Cerebellar nuclear complex (tissue), 1 donor: ENCODE measurements around the gene LENG9.
"Not testable (repeated sequence)": the region's sequence is repeated elsewhere in the genome, so short reads cannot be mapped to it uniquely, and the experiment has no call there.

Source experiments
- DNase-seq, 2 experiments: peaks; one replicate each; lab custom pipeline; 2025; lab: John Stamatoyannopoulos, UW

Gene LENG9

DNA sequence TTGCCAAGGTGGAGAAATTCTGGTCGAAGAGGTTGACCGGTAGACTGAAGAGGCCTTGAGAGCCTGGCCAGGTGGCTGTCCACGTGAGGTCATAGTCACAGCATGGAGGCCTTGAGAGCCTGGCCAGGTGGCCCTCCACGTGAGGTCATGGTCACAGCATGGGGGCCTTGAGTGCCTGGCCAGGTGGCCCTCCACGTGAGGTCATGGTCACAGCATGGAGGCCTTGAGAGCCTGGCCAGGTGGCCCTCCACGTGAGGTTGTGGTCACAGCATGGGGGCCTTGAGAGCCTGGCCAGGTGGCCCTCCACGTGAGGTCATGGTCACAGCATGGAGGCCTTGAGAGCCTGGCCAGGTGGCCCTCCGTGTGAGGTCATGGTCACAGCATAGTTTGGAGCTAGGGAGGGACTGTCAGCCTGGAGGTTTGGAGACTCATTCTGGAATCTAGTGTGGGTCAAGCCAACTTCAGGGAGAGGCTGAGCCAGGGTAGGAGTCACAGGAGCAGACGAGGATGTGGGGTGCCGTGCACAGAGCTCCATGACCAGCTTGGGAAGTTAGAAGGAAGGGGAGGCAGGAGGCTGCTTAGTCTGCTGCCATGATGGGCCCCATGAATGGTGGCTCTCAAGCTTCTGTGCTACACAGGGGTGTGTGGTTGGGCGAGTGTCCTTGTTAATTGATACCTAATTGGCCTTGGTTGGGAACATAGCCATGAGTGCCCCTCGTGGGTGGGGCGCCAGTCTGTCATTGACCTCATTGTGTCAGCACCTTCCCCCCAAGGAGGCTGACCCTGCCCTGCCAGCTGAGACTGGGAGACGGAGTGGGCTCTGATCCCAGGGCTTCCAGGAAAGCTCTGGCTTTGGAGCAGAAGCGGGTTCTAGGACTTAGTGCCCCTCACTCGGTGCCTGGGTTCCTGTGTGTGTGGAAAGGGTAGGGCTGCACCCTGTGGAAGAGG, 4.0 kb downstream of the LENG9 start:
- DNase-seq = no peak

- DNase-seq = no peak
These were observed 4.8 kb downstream of the LENG9 start for GRCh38 chr19:54458648-54459281.

GRCh38 chr19:54457773-54458647, 5.6 kb downstream of the LENG9 start:
- DNase-seq = no peak

- DNase-seq = no peak
These were observed 6.9 kb downstream of the LENG9 start for GRCh38 chr19:54456423-54457373.

DNA sequence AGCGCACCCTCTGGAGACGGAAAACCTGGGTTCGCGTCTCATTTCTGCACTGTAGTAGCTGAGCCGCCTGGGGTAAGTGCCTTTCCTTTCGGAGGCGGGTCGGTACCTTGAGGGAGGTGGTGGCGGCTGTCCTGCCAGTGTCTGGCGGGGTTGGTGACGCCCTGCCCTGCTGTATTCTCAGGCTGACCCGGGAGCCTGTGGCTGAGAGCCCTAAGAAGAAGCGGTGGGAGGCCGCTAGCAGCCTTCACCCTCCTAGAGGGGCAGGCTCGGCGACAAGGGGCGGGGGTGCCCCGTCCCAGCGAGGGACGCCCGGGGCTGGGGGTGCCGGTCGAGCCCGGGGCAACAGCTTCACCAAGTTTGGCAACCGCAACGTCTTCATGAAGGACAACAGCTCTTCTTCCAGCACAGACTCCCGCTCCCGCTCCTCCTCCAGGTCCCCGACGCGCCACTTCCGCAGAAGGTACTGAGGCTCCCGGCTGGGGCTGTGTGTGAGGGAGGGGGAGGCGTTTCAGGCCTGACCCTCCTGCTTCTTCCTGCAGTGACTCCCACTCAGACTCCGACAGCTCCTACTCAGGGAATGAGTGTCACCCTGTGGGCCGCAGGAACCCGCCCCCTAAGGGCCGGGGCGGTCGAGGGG, 7.7 kb downstream of the LENG9 start:
- DNase-seq = no peak

DNA sequence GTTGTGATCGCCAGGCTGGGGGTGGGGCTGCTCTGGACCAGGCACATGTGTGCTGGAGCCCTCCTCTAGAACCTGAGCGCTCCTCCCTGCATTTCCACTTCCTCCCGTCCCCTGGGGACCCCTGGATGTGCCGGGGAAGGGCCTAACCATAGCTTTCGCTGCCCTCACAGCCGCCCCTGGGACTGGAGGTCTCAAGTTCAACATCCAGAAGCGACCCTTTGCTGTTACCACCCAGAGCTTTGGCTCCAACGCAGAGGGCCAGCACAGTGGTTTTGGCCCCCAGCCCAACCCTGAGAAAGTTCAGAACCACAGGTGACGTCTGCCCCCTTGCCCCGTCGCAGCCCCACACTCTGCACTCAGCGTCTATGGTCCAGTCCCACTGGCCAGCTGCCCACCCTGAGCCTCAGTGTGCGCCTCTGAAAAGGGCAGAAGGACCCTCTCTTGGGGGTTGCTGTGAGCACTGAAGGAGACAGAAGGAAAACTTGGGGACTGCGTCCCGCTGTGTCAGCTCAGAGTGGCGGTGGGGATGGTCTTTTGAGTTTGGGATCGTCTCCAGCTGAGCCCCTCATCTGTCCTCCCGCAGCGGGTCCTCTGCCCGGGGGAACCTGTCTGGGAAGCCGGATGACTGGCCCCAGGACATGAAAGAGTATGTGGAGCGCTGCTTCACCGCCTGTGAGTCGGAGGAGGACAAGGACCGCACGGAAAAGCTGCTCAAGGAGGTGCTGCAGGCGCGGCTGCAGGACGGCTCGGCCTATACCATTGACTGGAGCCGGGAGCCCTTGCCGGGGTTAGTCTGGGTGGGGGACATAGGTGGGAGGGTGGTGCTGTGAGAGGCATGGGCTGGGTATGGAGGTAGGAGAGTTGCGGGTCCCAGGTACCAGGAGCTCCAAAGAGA, 8.6 kb downstream of the LENG9 start:
- DNase-seq = no peak

DNA sequence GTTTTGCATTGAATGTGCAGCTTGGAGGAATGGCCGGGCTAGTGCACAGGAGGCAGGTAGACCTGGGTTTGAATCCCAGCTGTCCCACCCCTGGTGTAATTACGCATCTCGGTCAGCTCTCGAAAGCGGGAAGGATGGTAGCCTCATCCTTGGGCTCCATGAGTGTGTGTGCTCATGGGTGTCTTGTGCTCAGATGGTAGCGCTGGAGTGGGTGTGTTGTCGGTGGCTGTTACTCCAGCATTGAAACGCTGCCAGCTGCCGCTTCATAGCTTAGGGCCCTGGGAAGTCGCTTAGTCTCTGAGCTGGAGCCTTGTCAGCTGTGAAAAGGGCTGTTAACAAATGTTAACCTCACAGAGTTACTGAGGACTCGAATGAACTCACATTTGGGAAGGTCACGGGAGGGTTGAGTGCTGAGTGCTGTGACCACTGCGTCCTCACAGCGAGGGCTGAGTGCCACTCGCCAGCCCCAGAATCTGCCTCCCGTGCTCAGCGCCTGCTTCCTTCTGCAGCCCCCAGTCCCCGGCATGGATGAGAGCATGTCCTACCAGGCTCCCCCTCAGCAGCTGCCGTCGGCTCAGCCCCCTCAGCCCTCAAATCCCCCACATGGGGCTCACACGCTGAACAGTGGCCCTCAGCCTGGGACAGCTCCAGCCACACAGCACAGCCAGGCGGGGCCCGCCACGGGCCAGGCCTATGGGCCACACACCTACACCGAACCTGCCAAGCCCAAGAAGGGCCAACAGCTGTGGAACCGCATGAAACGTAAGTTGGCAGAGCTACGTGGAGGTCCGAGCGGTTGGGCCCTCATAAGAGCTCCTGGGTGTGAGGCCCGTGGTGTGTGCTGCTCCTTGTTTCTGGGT, 9.4 kb downstream of the LENG9 start:
- no peak for DNase-seq

- no peak for DNase-seq
These were observed 11.0 kb downstream of the LENG9 start for GRCh38 chr19:54452626-54453025.

- DNase-seq = no peak
These were observed 11.6 kb downstream of the LENG9 start for GRCh38 chr19:54451997-54452396.

DNA sequence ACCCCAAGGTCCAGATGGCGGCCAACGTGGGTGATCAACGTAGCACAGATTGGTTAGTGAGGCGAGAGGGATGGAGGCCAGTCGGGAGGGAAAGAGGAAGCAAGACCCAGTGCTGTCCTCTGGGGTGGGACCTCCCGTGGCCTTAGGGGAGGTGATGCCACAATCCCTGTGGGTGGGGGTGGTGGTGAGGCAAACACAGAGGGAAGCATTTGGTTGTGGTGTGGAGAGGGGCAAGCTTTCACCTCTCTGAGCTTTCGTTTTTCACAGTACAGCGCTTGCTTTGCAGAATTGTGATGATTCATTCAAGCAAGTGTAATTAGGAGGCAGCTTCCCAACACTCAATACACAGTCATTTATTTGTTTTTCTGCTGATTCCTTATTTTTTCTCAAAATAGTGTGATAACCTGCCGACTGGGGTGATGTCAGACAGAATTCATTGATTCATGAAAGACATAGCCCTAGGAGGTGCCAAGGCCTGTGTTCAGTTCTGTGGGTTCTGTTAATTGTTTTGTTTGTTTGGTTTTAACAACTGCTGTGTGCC, 12.2 kb downstream of the LENG9 start:
- DNase-seq = no peak

DNA sequence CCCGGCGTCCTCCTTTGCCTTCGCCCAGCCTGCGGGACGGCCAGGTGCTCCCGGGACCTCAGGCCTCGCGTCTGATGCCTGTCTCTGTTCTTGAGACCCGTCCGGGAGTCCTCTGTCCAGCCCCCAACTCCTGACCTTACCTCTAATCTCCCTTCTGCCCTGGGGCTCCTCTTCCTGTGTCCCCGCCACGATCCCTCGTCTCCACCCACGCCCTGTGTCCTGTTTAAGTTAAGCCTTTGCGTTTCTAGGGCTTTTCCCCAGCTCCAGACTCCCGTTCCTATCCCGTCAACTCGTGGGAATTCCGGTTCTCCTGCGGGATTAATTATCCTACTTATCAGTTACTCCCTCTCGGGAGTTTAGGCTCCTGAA, 13.9 kb downstream of the LENG9 start:
- no peak for DNase-seq

- peak; percentile 77 to 87 for DNase-seq
These were observed 14.5 kb downstream of the LENG9 start, which contains the start of gene LENG8 for GRCh38 chr19:54448774-54449700. TSS of gene LENG8 (plus strand) at chr19:54449199. CDS start at chr19:54451345, 2,146 bp downstream.

DNA sequence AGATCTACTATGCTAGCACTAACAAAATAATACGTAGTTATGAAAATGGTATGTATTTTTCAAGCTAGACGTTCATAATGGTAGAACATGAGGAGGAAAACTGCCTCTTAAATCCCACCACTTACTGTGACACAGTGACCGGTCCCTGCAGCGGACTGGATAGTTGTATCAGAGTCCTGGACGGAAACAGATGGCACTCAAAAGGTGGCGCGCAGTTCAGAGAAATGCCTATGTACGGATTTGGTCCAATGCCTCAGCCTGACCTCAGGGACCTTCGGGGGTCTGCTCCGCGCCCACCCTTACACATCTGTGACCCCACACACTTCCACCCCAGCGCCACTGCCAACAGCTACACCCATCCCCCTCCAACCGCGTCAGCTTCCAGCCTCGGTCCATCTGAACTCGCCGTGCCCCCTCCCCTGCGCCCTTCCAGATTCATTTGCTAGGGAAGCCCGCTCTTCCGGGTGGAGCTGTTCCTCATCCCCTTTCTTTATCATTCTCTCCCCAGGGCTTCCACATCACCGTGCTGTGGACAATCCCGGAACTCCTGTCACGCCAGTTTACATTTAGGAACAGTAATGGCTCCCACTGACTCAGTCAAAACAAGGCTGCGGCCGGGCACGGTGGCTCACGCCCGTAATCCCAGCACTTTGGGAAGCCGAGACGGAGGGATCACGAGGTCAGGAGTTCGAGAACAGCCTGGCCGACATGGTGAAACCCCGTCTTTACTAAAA, 15.4 kb downstream of the LENG9 start:
- no peak for DNase-seq

- not testable (repeated sequence) for DNase-seq
These were observed 17.2 kb downstream of the LENG9 start for GRCh38 chr19:54446349-54446748.

- no peak for DNase-seq
These were observed 18.8 kb downstream of the LENG9 start for GRCh38 chr19:54444737-54445136.

DNA sequence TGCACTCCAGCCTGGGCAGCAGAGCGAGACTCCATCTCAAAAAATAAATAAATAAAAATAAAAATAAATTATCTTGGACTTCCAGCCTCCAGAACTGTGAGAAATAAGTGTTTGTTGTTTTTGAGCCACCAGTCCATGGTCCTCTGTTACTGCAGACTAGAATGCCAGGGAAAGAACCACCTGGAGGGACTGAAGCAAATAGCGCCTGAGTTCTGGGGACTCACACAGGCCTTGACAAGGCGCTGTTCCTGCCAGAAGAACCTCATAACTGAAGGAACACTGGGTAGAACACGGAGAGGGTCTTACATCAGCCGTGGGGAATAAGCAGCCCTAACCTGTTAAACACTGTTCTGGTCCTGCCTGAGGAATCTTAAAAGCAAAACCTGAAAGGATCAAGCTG, 22.9 kb downstream of the LENG9 start:
- no peak for DNase-seq
